Fibroblast of mammary gland (primary cell): ENCODE data around the gene SETBP1.

Experiments
- DNase-seq: peaks from one replicate; pipeline ENCODE4 v3.0.0-alpha.2; 2010; ENCODE audit warnings: low read depth
- H3K4me3 ChIP-seq: 2 replicates; pipeline ENCODE4 v1.5.1; 2011; ENCODE audit warnings: low read depth, mild to moderate bottlenecking, low read length, moderate library complexity; ENCODE audit not compliant: control insufficient read depth
- CTCF ChIP-seq: conservative IDR thresholded peaks from 2 replicates; pipeline ENCODE4 v1.5.1; 2011; ENCODE audit warnings: low read depth, low read length, inconsistent platforms; ENCODE audit not compliant: control insufficient read depth, insufficient read depth

SETBP1 gene

DNA sequence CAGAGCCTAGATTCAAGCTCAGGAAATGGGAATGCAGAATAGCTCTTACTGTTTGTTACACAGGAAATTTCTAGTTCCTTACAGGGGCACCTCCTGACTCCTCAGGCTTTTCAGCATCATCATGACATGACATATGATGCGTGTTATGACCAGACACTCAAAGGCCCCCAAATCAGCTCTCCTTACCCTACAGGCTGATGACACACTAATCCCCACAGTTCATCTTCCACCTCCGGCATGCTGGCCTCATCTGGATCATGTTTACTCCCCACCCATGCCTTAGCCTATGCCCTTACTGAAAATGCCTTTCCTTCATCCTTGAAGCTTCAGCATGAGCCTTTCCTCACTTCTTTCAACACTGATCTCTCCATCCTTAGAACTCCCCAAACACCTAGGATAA is 356.9 kb downstream of the SETBP1 start:
- H3K4me3 ChIP-seq: no peak overlapping the region
- TF ChIP-seq CTCF: no peak
- DNase-seq: no peak

- TF ChIP-seq CTCF: no peak
- no peak overlapping the region for H3K4me3 ChIP-seq
- no peak for DNase-seq
Measured at GRCh38 chr18:45039376-45039775, 358.7 kb downstream of the SETBP1 start.

- H3K4me3 ChIP-seq: no peak overlapping the region
- no peak for TF ChIP-seq CTCF
- no peak for DNase-seq
Measured at GRCh38 chr18:45040879-45041278, 360.2 kb downstream of the SETBP1 start.

DNA sequence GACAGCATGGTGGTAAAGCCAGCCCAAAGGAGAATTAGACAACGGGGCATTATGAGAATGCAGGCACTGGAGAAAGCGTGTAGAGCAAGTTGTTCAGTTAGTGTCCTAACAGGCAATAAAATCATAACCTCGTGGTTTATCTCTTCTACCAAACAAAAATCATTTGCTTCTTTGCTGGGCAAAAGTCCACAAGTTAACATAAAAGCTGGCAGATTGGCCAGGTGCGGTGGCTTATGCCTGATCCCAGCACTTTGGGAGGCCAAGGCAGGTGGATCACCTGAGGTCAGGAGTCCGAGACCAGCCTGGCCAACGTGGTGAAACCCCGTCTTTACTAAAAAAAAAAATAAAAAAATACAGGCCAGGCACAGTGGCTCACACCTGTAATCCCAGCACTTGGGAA is 364.1 kb downstream of the SETBP1 start:
- DNase-seq: no peak
- H3K4me3 ChIP-seq: no peak overlapping the region
- no peak for TF ChIP-seq CTCF

- no peak for TF ChIP-seq CTCF
- H3K4me3 ChIP-seq: no peak overlapping the region
- no peak for DNase-seq
Measured at GRCh38 chr18:45046228-45046627, 365.5 kb downstream of the SETBP1 start.

- no peak overlapping the region for H3K4me3 ChIP-seq
- TF ChIP-seq CTCF: no peak
- no peak for DNase-seq
Measured at GRCh38 chr18:45046961-45047360, 366.3 kb downstream of the SETBP1 start.
